HT1080 (cell line): ENCODE data around the gene SRGAP3. TPM values are rescaled to one million over a fixed set of nuclear protein-coding genes. Genes with fewer than 3 reads are reported as not detected.

Experiments
- DNase-seq: peaks from one replicate; pipeline ENCODE4 v3.0.0-alpha.2; 2015; ENCODE audit warnings: low read depth
- total RNA-seq: library from RNA; depleted of rRNA; stranded (reverse); fragments of >200 nt; shearing (Covaris generic); gene quantifications from 2 replicates; pipeline ENCODE4 v1.2.3, GENCODE V29; 2014

SRGAP3 gene
- total RNA-seq, 1 experiment from 2014 or later = 0.69 TPM

DNA sequence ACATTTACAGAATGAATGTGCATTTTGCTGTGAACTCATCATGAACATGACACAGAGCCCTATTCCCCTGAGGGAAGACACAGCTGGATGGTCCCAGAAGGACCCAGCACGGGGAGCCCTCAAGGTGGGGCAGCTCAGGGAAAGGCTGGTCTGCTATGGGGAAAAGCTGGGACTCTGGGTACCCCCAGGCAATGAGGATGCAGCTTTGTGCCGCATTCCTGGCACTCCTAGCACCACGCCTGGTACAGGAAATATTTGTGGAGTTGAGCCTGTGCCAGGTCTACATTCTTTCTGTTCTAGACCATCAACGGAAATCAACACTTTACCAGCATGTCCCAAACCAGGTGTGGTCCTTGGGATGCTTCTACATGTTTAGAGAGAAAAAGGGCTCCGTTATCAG, 74.0 kb downstream of the SRGAP3 start:
- peak; percentile 52 for DNase-seq

DNA sequence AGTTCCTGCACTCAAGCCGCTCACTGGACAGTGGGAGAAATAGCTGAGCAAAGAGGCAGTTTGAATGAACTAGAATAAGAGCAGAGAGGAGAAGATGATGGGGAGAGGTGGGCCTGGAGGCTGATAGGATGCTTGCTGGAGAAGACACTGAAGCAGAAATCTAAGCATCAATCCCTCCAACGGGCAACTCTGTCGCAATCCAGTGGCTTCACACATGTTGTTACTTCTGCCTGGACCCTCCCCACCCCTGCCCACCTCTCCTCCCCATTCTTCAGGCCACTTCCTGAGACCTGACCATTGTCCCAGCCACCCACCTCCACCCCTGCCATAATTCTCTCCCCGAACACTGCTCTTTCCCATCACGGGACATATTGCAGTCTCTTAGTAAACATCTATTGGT, 76.0 kb downstream of the SRGAP3 start:
- DNase-seq = no peak

DNA sequence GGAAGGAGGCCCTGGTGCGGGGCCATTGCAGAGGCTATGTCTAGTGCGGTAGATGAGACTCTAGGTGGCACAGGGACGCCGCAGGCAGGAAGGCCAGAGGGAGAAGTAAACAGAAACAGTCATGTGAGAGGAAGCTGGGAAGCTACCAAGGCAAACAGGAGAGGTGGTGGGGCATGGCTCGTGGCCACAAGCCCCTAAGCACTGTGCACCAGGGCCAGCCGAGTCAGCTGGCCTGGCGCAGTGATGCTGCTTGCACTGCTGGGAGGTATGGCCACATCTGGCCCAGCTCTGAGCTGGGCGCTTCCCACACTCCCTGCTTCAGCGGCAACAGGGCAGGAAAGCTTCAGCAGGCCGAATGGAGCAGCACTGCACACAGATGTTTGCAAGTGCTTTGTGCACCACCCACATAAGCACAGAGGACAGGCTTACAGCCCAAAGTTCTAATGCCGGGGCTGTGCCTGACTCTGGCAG, 76.6 kb downstream of the SRGAP3 start:
- peak; percentile 23 for DNase-seq

DNA sequence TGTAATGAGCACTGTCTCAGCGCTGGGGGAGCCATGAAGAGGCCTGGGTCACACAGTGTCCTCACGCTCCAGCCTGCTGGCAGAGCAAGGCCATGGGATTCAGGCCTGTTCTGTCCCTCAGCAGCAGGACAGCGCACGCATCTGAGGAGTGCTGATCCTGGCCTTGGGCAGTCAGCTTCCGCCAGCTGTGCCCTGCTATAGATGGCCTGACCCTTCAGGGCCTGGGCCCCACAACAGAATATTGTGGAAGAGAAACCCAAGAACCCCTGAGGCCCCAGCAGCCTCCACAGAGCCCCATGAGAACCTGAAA, 78.6 kb downstream of the SRGAP3 start:
- no peak for DNase-seq

DNA sequence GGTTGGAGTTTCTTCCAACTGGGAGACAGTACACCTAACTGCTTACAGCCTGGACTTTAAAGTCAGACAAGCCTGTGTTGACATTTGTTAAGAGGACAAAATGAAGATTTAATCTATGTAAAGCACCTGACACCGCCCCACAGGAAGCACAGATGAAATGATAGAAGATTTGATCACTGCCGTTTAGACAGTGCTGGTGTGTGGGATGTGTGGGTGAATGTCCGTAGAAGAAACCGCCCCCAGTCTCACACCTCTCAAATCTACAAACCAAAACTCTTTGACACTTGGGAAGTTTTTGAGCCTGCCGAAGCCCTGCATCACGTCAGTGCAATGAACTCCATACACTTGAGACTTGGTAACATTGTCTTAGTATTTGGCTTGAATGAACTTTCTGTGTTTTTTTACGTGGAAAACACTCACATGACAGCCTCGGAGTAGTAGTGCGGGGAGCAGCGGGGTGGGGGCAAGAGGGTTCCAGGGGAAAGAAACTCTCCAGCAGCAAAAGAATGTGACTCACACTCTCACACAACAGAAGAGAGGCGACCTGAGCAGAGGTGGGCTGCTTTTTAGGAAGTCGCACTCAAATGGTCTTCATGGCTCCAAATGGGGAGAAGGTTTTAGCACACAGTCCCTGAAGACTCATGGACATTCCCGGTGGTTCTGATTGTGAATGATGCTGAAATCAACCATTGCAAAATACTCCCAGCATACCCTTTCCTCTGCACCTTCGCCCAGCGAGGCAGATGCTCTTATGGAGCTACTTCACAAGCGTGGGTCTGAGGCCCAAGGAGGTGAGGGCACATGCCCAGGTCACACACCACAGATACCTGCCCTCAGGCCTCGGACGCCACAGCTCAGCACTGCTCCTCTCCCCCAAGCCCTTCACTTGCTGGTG, 79.2 kb downstream of the SRGAP3 start:
- DNase-seq = no peak

DNA sequence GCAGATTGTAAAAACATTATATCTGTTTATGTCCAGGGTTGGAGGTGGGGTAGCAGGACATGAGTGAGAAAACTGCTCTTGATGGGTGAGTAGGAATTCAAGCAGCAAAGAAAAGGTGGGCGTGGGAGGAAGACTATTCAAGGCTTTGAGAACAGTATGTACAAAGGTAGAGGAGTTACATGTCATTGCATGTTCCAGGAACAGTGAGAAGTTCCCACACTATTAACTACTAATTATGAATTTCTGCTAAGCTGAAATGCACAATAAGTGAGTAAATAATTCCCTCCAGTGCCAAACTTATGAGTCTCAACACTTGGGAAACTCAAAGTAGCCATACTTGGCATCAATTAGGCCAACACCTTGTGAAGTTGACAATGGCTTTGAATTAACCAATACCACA, 80.1 kb downstream of the SRGAP3 start:
- DNase-seq = no peak

DNA sequence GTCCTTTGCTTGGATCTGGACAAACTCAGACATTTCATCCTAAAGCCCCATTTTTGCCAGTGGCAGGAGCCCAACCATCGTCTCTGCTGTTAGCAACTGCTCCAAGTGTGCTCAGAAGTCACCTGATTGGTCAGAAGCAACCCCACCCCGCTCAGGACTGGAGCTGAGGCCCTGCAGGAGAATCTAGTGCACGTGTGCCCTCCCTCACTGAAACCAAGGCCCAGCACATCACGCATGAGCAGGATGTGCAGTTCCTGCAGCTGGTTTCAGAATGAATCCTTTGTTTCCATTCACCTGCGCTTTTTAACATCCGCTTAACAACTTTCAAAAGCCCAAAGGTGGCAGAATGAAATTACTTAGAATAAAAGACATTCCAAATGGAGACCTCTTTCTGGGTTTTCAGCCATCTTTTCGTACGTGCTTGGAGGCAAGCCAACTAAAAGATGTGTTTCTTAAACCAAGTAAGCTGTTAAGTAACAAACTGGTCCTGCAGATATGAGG, 81.2 kb downstream of the SRGAP3 start:
- no peak for DNase-seq

DNA sequence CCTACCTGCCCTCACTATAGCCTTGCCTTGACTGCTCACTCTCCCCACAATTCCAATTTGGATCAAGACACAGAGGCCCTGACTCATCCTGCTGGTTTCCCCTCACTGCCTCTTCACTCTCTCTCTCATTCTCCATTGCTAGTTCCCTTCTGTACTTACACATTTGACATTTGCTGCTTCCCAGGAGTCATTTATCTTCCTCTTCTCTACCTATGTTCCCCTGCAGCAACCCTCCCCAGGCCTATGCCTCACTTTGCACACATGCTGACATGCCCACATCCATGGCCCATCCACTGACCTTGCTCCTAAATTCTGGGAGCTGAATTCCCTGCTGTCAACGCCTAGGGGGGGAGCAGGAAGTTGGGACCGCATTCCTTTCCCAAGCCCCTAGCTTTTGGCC, 82.2 kb downstream of the SRGAP3 start:
- DNase-seq = no peak

DNA sequence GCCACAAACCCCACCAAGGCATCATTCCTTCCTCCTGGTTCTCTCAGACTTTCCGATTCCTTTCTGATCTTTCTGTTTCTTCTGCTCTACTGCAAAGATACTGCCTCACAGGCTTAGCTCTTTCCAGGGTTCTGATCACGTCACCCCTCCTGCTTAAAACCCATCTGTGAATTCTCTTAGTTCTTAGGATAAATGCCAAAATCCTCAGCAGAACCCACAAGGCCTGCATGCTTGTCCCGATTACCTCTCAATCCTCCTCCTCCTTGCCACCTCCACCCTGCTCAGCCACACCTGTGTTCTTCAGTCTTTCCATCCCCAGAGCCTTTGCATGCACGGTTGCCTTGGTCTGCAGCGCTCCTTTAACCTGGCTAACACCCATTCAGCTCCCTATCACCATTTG, 84.0 kb downstream of the SRGAP3 start:
- no peak for DNase-seq

DNA sequence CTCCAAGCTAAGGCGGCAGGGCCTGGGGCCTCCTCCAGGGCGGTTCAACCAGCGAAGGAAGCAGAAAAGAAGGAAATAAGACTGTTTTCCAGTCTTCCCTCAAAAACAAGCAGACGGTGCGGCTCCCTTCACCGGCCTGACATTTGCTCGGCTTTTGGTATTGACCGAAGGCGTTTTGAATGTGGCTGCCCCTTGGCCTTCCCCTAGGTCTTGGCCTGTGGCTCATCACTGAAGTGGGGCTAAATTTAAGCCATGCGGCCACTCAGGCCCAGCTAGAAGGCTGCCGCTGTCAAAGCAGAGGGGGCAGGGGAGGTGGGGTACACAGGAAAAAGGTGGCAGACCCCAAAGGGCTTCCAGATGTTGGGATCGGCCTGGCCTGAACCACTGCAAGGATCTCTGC, 86.2 kb downstream of the SRGAP3 start:
- DNase-seq = no peak

DNA sequence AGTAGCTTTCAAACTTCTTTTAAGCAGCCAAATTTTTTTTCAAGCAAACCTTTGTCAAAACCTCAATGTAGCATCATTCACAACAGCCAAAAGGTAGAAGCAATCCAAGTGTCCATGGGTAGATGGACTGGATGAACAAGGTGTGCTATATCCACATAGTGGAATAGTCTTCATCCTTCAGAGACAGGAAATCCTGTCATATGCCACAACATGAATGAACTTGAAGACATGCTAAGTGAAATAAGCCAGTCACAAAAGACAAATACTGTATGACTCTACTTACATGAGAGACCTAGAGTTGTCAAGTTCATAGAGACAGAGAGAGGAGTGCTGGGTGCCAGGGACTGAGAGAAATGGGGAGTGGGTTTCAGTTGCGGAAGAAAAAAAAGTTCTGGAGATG, 87.6 kb downstream of the SRGAP3 start:
- DNase-seq = no peak

DNA sequence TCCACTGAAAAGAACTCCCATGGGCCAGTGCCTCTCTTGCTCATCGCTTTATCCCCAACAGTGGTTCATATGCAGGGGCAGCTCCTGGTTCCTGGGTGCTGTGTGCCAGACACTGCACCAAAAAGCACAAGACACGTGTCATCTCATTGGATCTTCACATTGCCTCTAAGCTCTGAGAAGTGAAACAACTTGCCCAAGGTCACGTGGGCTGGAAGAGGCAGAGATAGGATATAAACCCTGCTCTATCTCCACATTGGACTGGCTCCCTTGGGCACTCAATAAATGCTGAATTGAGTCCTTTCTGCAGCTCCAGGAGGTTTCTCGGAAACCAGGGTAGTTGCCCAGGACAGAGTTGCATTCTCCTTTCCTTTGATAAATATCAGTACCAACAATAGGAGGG, 88.1 kb downstream of the SRGAP3 start:
- no peak for DNase-seq

DNA sequence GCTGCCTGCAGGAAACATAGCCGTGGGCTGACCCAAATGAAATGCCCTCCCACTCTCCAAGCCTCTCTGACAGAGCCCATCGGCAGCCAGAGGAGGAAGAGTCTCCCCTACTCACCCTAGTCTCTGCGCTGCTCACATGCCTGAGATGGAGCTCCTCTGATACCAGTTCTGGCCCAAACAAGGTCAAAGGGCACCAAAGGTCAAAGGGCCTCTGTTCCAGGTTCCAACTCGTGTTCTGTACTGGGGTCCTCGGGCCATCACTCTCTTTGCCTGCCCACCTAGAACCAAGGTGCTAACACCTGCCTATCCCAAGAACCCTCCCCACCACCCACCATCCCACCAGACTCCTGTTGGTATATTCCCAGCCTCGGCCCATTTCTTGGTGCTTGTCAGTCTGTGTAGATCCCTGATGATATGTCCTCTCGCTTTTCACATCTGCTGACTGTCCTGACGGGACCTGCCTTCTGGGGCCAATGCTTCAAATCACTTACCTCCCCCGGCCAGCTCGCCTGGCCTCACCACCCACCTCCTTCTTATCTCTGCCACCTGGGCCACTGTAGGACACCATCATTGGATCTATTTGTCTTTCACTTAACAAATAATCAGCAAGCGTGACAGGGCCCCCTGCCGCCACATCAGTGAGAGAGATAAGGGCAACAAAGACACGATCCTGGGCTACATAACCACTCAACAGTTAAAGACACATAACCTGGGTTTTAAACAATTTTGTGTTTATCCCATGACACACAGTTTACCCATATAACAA, 90.4 kb downstream of the SRGAP3 start:
- DNase-seq = no peak

DNA sequence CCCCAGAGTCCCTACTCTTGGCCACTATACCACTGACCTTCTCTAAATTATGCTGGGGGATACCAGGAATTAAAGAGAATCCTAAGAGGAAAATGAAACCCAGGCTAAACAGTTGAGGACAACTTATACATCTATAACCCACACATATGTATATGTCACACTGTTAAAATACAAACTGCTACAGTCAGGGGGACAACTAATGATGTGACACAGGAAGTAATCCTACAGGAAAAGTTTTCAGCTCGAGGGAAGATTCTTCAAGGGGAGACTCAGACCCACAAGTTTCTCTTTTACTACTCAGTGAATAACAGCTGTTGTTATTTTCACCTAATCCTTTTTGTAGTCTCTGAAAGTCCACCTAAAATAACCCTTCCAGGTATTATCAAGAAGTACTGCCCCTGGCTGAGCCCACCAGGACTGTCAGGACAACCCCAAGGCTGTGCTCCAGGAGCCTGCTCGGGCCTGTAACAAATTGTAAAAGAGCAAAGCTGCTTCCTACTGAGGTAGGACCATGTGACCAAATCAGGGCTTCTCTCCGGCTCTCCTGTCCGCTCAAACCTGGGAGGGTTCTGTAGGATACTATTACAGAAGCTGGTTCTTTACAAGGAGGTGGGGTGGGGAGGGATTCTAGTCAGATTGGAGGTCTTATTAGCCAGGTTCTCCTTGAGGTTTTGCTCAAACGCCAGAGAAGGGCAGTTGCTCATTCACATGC, 91.6 kb downstream of the SRGAP3 start:
- no peak for DNase-seq

DNA sequence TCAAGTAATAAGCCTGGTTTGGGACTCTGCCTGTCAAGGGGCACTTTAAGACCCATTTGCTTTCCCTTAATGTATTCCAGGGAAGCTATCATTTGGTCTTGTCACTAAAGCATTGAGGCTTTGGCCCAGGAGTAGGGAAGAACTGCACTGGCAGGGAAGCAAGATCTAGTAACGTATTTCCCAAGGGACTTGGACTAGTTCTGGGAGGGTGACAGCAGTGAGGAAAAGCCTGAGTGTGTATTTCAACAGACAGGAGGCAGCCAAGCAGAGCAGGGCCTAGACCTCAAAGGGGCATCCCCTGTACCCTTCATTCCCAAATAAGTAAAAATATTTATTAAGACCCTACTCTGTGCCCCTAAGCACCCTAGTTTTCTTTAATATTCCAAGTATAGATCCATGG, 92.8 kb downstream of the SRGAP3 start:
- no peak for DNase-seq

DNA sequence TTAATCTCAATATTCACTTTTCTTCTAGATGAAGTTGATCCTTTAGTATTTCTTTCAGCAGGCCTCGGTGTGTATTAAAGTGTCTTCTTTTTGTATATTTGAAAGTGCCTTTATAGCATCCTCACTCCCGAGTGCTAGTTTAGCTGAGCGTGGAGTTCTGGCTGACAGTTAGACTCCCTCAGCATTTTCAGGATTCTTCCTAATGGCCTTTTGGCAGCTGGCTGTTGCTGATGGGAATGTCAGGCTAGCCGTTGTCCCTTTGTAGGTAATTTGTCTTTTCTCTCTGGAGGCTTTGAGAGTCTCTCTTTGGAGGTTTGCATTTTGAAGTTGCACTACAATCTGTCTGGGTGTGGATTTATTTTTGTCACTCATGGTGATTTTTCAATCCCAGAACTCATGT, 94.4 kb downstream of the SRGAP3 start:
- no peak for DNase-seq

DNA sequence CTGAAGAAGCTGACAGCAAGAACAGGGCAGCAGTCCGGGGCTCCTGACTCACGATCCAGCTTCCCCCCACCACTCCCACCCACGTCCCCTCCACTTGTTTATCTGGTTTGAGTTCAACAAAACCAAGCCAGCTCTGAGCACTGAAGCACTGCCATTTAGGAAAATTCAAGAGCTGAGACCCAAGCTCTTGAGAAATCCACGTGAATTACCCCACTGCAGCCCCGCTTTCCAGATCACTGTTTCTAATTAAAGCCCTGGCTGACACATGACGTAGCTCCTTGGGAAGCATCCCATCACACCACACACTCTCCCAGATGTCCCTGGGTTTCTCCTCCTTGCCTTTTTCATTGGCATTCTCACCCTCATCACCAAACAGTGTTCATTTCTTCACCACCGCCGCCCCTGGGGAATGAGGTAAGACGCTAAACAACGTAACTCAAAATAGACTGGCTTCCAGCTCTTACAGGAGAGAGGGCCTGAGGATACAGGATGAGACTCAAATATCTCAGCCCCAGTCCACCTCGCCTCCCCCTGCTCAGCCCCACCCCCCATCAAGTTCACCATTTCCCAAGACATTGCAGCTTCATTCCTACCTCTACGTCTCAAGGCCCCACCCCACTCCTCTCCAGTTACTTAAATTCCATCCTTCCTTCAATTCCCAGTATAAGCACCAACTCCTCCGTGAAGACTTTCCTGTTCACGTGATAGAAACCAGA, 95.4 kb downstream of the SRGAP3 start:
- DNase-seq = no peak

DNA sequence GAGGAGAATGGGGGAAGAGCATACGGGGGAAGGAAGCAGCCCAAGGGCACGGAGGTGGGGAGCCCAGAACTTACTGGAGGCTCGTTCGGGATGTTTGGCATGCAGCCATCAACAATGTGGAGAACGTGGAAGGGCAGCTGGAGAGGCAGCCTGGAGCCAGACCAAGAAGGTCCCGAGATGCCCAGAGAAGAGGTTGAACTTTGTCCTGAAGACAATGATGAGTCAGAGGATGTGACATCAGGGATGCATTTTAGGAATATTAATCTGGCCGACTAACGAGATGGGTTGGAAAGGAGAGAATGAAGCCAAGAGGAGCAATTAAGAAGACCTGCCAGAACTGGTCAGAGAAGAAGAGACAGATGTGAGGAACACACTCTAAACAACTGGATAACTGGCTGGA, 98.2 kb downstream of the SRGAP3 start:
- DNase-seq = peak; percentile 34

DNA sequence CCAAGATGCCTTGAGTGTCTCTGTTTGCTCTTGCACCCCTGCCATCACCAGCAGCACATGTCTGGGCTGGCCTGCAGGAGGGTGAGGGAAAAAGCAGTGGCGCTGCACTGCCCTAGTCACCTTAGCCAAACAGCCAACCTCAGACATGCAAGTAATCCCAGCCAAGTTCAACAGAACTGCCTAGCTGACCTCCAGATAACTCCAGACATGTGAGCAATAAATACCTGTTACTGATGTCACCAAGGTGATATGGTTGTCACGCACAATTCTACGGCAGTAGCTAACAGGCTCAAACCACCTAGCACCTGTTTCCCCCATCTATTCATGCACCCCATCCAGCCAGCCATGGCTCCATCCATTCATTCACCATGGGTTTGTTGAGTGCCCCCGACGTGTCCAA, 99.9 kb downstream of the SRGAP3 start:
- no peak for DNase-seq

DNA sequence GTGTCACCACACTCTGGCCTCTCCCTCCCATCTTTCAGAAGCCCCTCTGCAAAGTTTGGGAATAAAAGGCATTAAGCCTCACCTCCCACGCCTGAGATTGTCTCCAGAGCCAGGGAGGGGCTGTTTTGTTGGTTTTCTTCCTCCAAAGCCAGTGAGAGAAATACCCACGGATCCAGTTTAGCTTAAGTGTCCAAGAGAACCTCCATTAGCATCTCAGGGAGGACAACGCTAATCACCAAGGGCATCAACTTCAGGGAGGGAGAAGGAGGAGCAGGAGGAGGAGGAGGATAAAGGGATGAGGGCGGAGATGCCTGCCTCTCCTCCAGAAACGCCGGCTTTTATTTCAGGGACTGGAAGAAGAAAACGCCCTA, 101.6 kb downstream of the SRGAP3 start:
- no peak for DNase-seq

DNA sequence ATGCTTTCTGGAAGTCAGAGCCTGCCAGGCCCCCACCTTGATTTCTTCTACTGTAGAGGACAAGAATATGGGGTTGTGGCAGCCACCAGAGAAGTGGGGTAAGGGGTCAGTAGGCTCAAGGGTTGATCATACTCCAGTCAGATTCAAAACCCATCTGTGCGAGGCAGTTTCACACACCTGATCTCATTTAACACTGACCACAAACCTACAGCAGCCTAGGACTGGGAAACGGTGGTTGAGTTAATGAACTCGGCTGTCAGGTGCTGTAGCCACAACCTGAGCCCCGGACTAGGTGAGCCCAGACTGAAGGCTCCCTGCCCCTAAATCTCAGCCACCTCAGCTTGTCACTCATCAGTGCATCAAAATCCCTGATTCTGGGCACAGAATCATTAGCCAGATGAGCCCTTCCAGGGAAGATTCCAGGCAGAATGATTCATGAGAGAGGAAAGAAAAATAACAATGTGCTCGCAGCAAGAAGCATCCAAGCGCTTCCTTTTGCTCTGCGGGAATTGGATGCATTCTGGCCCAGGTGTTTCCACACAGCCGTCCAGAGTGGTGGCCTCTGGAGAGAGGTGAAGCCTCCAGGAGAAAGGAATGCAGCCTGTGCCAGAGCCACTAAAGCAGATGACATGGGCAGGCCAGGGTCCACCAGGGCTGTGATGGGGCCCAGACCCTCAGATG, 102.1 kb downstream of the SRGAP3 start:
- no peak for DNase-seq
